Measurements from ENCODE around the gene HHIPL1. TPM values are rescaled to one million over a fixed set of nuclear protein-coding genes. Genes with fewer than 3 reads are reported as not detected.
"Not testable (repeated sequence)": the region's sequence is repeated elsewhere in the genome, so short reads cannot be mapped to it uniquely, and the experiment has no call there.

The HHIPL1 gene
- total RNA-seq, 1 donor, result 3.9 TPM

- TF ChIP-seq CTCF (IDR thresholded peaks at IDR 0.05; ENCODE audit: insufficient read depth, low read depth, low read length), result no peak
- DNase-seq (ENCODE audit: low read depth), result no peak
- no peak overlapping the region for H3K4me3 ChIP-seq (ENCODE audit: low read depth, low read length)
These were observed 11.0 kb upstream of the HHIPL1 start for GRCh38 chr14:99633918-99634317.

- TF ChIP-seq CTCF (IDR thresholded peaks at IDR 0.05; ENCODE audit: insufficient read depth, low read depth, low read length), result no peak
- no peak for DNase-seq (ENCODE audit: low read depth)
- no peak overlapping the region for H3K4me3 ChIP-seq (ENCODE audit: low read depth, low read length)
These were observed 10.5 kb upstream of the HHIPL1 start for GRCh38 chr14:99634443-99634842.

DNA sequence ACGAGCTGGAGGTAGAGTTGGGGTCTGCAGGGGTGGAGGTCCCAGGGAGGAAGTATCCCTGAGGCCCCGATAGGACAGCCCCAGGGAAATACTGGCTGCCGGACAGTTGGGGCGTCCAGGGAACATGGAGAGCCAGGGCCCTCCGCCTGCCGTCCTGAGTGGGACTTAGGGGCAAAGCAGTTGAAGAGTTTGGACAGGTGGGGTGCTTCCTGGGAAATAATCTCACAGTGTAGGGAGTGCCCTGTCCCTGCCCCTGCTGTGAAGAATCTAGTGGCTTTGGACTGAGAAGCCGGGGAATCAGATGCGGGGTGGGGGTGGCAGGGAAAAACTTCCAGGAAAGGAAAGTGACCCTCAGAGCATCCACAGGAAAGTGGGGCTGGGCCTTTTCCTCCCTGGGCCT is 9.8 kb upstream of the HHIPL1 start:
- TF ChIP-seq CTCF (IDR thresholded peaks at IDR 0.05; ENCODE audit: insufficient read depth, low read depth, low read length), result no peak
- no peak for DNase-seq (ENCODE audit: low read depth)
- no peak overlapping the region for H3K4me3 ChIP-seq (ENCODE audit: low read depth, low read length)

DNA sequence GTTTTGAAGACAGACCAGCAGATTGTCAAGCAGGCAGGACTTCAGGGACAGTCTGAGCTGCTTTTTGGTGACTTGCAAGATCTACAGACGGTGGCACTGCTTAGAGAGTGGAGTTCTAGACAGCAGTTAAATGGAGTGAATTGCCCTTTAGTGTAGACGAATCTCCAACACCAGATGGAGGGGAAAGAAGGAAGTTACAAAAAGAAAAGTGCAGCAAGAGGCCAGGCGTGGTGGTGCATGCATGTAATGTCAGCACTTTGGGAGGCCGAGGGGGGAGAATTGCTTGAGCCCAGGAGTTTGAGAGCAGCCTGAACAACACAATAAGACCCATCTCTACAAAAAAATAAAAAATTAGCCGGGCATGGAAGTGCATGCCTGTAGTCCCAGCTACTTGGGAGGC is 8.4 kb upstream of the HHIPL1 start:
- no peak for DNase-seq (ENCODE audit: low read depth)
- no peak for TF ChIP-seq CTCF (IDR thresholded peaks at IDR 0.05; ENCODE audit: insufficient read depth, low read depth, low read length)
- no peak overlapping the region for H3K4me3 ChIP-seq (ENCODE audit: low read depth, low read length)

DNA sequence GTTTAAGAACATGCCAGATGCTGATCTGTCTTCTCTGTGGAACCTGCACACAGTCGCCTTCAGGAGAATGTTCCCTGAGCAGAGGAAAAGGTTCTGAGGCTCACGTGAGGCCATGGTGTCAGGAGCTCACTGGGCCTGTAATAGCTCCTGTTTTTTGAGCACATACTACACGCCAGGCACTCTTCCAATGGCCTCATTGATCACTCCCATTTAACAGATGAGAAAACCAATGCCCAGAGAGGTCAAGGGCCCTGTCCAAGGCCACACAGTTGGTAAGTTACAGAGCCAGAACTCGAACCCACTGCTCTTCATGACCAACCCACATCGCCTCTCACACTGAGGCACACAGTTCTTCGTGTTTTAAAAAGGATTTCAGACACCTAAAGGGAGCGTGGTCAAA is 7.3 kb upstream of the HHIPL1 start:
- no peak for DNase-seq (ENCODE audit: low read depth)

GRCh38 chr14:99642771-99643170 is 2.2 kb upstream of the HHIPL1 start:
- H3K4me3 ChIP-seq (ENCODE audit: low read depth, low read length); DNase-seq (ENCODE audit: low read depth): not testable (repeated sequence)

More for the DNA sequence above, 7.3 kb upstream of the HHIPL1 start:
- H3K4me3 ChIP-seq (ENCODE audit: low read depth, low read length), result no peak overlapping the region
- TF ChIP-seq CTCF (IDR thresholded peaks at IDR 0.05; ENCODE audit: insufficient read depth, low read depth, low read length), result no peak

DNA sequence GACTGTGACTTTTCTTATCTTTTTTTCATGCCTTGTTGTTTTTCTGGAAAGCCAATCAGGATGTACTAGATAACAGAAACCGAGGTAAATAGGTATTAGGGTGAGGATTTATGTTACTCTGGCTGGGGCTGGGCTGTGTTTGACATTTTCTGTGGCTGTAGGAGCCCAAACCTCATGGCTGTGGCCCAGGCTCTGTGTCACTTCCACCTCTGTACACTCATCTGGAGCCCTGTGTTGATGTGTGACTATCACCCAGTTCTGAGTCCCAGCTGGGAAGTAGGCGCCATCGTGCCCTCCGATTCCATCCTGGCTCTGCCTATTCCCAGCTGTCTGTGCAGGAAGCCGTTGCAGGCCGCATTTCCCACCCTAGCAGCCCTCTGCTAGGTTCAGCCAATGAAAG is 1.6 kb upstream of the HHIPL1 start:
- H3K4me3 ChIP-seq (ENCODE audit: low read depth, low read length), result no peak overlapping the region
- TF ChIP-seq CTCF (IDR thresholded peaks at IDR 0.05; ENCODE audit: insufficient read depth, low read depth, low read length), result no peak
- DNase-seq (ENCODE audit: low read depth), result no peak

Data from fibroblast of villous mesenchyme (primary cell).